HG03558 (cell line): Measurements from ENCODE around the gene SNW1.
"Not testable (repeated sequence)": the region's sequence is repeated elsewhere in the genome, so short reads cannot be mapped to it uniquely, and the experiment has no call there.

ENCODE experiments used
- ATAC-seq: cut with Tn5 transposase; IDR thresholded peaks from one replicate; pipeline ENCODE4 v1.9.1; 2021; ENCODE audit warnings: moderate number of reproducible peaks; ENCODE audit not compliant: unreplicated experiment; ENCODE audit errors: extremely low read depth

Gene SNW1

DNA sequence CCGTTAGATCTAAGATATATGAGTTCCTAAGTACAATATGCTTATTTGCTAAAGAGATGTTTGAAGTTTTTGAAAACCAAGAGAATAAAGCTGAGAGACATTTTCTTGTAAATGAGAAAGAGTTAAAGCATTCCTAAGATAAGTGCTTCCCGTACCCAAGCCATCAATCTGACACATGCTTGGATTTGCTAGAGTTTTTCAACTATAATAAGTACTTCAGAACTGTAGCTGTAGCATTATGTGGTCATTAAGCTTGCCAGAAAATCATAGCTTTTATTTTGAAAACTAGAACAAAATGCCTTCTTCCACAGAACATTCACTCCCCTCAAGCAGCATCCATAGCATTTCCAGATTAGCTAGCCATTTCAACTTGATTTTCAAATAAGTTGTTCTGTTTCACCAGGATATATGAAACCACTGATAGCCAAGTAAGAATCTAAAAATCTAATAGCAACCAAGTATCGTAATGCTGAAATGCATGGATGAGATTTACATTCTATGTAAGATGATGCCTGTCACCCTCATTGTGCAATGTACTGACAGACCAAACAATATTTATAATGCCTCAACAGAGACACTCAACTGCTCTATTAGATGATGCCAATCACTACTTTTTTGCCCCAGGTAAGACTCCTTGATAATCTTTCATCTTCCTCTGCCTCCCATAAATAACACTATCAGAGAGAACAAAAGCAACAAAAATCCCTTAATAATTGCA, 8.0 kb downstream of the SNW1 start:
- no peak for ATAC-seq

DNA sequence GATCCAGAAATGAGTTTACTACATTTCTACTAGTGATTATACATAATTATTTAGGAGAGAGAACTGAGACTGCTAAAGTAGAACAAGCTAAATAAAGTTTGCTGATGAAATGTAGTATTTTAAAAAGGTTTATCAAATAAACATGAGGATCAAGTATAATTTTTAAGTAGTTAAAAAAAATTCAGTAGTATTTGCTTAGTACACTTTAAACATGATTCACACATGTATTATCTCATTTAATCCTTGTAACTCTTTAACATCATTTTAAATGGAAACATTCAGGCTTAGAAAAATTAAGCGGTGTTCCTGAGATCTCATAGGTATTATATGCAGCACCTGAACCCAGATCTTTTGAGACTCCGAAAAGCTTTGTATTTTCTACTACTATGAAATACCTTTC, 8.7 kb downstream of the SNW1 start:
- no peak for ATAC-seq

DNA sequence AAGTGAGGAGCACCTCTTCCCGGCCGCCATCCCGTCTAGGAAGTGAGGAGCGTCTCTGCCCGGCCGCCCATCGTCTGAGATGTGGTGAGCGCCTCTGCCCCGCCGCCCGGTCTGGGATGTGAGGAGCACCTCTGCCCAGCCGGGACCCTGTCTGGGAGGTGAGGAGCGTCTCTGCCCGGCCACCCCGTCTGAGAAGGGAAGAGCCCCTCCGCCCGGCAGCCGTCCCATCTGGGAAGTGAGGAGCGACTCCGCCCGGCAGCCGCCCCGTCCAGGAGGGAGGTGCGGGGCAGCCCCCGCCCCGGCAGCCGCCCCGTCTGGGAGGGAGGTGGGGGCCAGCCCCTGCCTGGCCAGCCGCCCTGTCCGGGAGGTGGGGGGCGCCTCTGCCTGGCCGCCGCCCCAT, 13.5 kb downstream of the SNW1 start:
- not testable (repeated sequence) for ATAC-seq

DNA sequence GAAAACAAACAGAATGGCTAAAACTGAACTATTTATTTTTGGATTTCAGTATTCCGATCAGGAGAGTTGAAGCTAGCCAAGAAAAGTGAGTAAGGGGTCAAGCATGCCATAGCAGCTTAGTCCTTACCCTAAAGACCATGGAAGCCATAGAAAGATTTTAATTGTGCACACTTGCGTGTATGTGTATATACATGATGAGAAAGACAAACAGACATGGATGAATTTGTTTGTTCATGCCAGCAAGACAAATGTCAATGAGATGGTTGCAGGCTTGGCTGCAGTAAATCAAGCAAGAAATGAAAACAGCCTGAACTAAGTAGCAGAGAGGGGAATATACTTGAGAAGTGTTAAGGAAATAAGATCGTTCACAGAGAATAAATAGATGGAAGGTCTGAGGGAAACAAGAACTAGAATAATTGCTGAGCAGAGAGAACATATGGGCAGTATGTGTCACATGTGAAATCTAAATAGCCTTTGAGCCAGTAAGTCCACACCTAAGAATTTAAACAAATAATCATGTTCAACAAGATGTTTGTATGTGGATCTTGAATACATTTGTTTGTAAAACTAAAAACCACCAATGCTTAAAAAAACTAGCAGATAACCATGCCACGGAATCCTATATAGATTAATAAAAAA, 14.8 kb downstream of the SNW1 start:
- ATAC-seq: no peak

DNA sequence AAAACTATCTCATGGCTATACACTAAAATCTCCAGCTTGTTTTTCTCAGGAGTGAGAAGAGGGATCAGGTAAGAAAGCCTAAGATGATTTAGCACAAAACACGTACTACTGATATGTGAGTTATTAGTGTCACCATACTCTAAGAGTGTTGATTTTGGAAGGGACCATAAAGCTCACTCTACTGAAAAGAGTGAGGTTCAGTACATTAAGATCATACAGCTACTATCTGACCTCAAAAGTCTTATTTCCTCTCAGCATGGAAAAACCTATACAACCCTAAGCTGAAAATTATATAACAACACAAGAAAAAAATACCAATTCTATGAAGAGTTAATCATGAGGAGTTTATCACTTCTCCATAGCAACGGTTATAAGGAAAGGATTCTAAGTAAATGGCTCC, 19.5 kb downstream of the SNW1 start:
- no peak for ATAC-seq

DNA sequence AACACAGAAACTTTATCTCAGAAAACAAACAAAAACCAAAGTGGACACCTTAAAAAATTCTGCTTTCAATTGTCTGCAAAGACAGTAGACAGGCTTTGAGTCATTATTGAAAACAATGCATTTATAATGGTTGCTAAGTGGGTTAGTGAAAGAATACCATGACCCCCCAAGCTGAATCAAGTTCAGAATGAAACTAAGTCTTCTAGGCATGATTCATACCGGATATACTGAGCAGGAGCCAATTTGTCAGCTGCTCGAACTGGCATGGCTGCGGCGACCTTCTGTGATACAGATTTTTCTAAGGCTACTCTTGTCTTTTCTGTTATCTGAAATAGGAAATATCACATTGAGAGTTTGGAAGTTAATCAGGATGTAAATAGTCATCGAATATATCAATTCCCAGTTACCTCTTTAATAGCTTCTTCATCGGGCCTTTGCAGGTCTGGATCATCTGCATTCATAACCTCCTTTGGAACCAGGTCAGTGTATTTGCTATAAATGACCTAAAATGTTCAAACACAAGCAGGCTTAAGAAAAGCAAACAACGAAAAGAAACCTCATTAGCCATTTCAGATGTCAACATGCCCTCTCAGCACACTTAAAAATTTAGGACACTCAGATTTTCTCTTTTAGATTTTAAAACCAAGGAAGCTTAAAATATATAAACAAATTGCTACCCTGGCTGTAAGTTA, 22.3 kb downstream of the SNW1 start:
- ATAC-seq: no peak

DNA sequence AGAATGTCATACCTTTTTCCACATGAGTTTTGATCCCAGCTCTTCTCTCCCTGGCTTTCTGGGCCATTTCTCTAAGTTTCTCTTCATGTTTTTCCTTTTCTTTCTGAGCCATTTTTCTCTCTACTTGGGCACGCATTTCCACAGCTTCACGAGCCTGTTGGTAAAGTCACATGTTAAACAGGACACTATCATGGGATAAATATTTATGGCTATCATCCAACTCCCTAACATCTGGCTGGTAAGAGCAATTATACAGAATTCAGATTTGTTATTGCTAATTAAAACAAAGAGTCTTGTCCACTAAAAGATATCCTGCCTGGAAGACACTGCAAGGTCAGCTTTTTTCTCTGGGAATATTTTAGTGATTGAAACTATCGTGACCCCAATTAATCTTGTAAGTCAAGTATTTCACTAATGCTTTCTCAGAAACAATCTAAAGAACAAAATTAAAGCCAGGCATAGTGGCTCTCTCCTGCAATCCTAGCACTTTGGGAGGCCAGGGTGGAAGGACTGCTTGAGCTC, 29.9 kb downstream of the SNW1 start:
- ATAC-seq: no peak

DNA sequence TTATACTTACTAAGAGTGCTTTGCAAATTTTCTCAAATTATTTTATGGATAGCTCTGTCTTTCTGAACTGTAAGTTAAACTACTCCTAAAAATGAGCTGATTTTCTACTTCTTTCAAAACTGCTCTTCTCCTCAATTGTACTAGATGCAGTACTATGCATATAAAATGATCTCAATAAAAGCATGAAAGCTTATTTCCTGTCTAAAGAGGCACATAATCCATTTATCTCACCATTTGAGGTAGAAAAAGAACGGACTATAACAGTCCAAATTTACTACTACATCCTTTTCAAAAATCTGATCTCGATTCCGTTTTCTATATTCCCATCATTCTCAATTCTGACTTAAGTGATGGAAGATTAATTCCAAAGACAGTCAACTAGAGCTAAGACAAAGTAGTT, 38.7 kb downstream of the SNW1 start:
- no peak for ATAC-seq

DNA sequence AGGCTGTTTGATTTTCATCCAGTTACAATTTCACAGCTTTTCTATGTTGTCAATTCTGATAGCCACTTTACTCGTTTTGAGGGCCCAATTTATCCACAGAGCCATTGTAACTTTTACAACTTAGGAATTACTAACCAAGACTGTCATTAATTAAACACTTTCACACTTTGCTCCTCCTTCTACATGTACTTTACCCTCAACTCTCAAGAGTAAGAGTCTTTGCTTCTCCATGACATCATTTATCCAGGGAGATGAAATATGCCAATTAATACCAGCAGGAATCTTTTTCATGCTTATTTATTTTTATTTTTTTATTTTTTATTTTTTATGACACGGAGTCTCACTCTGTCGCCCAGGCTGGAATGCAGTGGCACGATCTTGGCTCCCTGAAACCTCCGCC, 39.5 kb downstream of the SNW1 start:
- no peak for ATAC-seq

DNA sequence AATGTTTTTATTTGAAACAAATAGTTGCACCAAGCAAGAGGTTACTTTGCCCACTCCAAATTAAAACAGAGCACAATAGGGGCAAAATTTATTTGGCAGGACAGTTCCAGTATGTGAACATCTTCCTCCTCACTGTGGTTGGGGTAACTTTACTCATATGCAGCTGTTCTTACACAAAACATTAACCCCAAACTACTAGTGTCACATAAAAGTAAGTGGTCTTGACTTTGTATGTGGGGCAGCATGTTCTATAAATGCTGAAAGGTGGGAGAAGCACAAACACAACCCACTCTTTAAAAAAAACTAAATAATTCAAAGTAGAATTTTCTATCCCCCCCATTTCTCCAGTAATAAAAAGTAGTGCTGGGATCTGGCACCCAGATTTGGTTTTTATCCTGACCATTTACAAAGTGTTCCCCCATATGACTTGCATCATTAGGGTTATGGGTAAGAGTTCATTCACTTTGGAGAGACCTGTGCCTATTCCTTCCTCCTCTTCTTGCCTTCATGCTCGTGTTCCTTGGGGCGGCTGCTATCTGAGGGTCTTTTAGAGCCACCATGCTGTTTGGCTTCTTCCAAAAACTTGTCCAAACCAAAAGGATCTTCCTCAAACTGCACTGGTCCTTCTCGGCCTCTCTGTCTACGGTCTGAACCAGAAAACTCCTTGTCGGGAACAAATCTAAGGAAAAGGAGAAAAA, 43.2 kb downstream of the SNW1 start:
- no peak for ATAC-seq

DNA sequence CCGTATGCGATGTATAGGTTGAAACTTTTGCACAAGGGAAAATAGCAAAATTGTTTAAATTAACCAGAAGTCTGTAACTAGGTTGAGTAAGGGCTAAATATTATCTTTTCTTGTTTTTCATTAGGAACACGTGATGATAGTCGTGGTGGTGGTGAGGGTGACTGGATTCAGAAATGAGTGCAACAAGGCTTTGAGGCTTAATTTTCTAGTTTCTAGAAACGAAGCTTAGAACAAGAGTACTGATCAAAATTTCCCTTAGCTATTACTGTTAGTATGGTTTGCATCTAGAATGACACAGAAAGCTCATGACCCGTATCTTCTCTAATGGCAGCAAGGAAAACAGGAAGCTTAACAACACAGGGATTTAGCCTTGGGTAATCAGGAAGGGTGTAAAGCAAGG, 46.0 kb downstream of the SNW1 start:
- no peak for ATAC-seq

DNA sequence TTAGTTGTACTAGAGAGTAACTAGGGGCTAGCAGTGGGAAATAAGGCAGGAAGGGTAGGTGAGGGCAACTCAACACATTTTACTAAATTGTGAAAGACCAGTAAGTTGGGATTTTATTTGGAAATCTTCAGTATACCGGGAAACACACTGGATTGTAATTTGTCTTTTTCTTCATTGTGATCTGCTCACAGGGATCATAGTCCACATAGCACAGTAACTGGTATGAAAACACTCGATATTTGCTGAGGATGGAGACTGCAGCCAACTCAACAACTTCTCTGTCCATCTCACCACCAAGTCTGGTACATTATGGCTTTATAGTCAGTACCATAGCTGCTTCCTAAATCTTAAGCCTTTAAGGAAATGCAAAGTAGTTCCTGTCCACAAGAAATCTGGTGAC, 50.6 kb downstream of the SNW1 start:
- no peak for ATAC-seq

DNA sequence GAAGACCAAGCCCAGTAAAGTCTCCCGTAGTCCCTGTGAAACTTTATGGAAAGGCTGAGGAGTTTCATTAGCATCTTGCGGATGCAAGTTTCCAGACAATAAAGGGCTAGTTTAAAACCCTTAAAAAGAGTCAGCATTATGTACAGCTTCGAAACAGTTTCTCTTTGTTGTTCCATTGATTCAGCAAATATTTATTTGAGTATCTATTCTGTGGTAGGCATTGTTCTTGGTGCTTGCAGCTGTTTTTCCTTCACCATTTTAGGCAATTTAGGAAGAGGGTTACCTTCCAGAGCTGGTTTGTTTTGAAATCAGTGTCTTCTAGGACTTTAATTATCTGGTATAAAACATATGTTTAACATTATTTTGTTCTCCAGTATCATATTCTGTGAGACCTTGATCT, 51.5 kb downstream of the SNW1 start:
- no peak for ATAC-seq

DNA sequence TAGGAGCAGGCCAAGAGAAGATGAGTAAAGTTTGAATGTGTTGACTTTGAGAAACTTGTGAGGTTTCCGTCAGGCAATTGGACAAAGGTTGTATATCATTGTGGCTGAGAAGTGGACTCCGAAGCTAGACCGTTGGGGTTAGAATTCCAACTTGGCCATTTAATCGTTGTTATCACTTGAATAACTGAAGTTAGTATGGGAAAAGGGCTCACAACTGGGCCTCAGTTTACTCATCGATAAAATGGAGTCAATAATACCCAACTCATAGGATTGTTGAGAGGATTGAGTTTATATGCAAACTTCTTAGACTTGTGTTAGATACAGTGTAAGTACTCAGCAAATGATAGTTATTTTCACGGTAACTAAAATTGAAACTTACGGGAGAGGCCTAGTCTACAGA, 52.2 kb downstream of the SNW1 start:
- no peak for ATAC-seq

DNA sequence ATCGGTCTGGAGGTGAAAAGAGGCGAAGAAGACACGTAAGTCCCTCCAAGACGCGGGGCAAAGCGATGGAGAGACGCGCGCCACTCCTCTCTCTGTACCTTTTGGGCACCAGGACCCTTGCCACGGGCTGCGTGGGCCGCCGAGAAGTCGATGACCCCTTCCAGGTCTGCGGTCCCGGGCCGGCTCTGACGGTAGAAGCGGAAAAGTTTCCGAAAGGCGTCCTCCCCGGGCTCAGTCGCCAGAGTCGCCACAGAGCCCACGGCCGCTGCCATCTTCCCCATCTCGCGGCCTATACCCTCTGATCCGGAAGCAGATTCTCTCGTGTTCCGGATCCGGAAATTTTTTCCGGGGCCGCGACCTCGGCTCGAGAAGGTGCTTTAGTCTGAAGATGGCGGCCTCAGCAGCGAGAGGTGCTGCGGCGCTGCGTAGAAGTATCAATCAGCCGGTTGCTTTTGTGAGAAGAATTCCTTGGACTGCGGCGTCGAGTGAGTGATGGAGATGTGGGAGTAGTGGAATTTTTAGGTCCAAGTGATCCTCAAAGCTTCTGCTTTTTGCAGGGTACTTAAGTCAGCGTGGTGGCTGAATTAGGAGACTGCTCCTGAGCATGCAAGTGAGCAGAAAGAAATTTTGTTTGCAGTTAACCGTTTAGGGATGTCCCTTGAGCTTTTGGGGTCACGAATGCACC, 53.1 kb downstream of the SNW1 start, which contains the start of the genes ALKBH1 and SLIRP:
Gene ALKBH1, minus strand, starts transcription at position 300 of the 685 bp plus-strand sequence. Its CDS starts 19 bp downstream, at position 281.
Gene SLIRP, plus strand, starts transcription at position 380 of the 685 bp plus-strand sequence. Its CDS starts 9 bp downstream, at position 389.
- peak; percentile 97 for ATAC-seq

DNA sequence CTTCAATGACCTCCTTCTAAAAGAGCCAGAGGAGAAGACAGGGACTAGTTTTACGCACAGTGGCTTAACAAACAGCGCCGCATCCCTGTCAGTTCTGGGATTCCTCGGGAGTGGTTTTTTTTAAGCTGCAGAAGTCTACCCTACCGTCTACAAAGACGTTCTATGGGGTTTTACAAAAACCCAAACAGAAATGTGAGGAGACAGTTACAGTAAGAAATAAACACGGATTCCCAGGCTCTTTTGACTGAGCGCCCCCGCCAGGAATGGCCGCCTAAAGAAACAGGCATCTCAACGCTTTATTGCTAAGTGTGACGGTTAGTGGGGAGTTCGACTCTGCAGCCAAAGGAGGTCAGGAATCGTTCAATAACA, 53.6 kb downstream of the SNW1 start:
- ATAC-seq: no peak

DNA sequence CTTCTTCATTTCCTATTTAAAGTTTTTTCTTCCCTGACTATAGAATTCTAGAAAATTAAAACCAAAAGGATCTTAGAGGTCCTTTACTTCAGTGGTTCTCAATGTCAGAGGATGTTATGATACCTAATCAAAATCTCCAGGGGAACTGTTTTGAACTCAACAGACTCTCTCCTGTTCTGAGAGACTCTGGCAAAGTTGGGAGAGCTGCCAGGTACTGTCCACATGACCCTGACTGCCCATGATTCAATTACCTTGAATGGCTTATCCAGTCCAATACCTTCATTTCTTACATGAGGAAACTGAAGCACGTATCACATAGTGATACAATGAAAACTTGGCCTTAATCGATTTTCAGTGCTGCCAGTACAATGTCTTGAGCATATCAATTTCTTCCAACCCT, 69.7 kb downstream of the SNW1 start:
- ATAC-seq: no peak

DNA sequence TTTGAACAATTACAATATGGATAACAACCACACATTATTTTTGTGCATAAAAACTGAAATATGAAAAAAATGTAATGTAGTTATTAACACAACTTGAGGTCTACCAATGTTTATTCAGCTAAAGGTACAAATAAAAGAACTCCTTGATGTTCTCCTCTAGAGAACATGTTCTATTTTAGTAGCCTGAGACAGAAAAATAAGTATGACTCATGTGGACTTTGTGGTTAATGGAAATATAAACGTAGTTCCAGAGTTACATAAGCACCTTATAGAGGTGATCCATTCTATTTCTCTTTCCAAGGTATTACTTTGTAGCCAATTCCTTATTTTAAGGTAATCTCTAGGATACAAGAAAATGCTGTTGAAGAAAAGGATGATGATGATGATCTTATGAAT, 78.8 kb downstream of the SNW1 start:
- no peak for ATAC-seq

DNA sequence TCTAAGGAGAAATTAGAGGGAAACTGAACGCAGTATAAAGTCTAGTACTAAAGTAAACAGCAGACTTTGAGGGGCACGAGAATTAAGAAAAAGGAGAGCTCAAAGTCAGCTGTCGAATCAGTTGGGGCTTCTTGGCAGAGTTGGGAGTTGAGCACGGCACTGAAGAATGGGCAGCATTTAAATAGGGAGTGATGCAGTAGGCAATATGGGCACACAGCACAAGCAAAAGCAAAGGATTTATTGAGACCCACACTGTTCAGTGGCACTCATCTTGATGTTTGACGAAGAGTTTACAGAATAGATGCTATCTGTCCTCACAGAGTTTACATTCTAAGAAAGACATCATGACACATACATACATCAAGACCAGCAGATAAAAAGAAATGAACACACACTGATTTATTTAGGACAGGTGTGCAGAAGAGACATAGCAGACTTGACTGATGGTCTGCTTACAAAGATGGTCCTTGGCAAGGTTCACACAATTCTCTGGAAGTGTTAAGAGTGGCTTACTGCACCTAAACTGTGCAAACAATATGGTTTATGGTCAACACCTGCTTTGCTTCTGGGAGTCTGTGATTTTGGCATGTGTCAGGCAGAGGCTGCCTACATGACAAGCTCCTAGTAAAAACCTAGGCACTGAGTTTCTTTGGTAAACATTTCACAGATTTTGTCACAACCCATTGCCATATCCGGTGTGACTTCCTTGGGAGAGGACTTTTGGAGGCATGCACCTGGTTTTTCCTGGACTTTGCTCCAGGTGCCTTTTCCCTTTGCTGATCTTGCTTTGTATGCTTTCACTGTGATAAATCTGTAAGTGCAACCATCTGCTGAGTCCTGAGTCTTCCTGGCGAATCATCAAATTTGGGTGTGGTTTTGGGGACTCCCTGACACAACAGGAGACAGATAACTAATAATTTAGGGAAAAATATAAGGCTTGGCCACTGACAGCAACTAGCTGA, 79.5 kb downstream of the SNW1 start:
- ATAC-seq: no peak
